Endothelial cell (in vitro differentiated cells): Measurements from ENCODE around the gene SIGLEC7. TPM values are rescaled to one million over a fixed set of nuclear protein-coding genes. Genes with fewer than 3 reads are reported as not detected.

Source experiments
- DNase-seq: peaks from one replicate; pipeline ENCODE4 v3.0.0; 2021; ENCODE audit warnings: low spot score
- H3K27ac Mint-ChIP-seq: one replicate; pipeline ENCODE4 v1.8.0; 2021; ENCODE audit warnings: mixed read lengths, inconsistent platforms; ENCODE audit not compliant: unreplicated experiment
- H3K27me3 Mint-ChIP-seq: one replicate; pipeline ENCODE4 v1.8.0; 2021; ENCODE audit warnings: mild to moderate bottlenecking, moderate library complexity, mixed read lengths, inconsistent platforms; ENCODE audit not compliant: unreplicated experiment
- H3K36me3 Mint-ChIP-seq: one replicate; pipeline ENCODE4 v1.8.0; 2021; ENCODE audit warnings: mild to moderate bottlenecking, low read depth, mixed read lengths, inconsistent platforms; ENCODE audit not compliant: unreplicated experiment
- H3K4me1 Mint-ChIP-seq: one replicate; pipeline ENCODE4 v1.8.0; 2021; ENCODE audit warnings: mild to moderate bottlenecking, mixed read lengths, inconsistent platforms; ENCODE audit not compliant: unreplicated experiment
- H3K4me3 Mint-ChIP-seq: one replicate; pipeline ENCODE4 v1.8.0; 2021; ENCODE audit warnings: mild to moderate bottlenecking, mixed read lengths, inconsistent platforms; ENCODE audit not compliant: unreplicated experiment
- H3K9me3 Mint-ChIP-seq: one replicate; pipeline ENCODE4 v1.8.0; 2021; ENCODE audit warnings: mixed read lengths, inconsistent platforms; ENCODE audit not compliant: unreplicated experiment
- CTCF ChIP-seq: fragments of 200-600 bp; sonication (generic); IDR thresholded peaks from one replicate; pipeline ENCODE4 v1.5.0; 2021; ENCODE audit warnings: antibody characterized with exemption; ENCODE audit not compliant: unreplicated experiment
- total RNA-seq: library from RNA; stranded (reverse); fragmentation: NEBNext Ultra II Directional; extraction: Animal tissue kit (Norgen Biotek cat#: 25700); gene quantifications from one replicate; pipeline ENCODE4 v1.2.1, GENCODE V29; 2021; ENCODE audit not compliant: unreplicated experiment

The SIGLEC7 gene
- total RNA-seq, 1 donor from 2014 or later, result not detected

DNA sequence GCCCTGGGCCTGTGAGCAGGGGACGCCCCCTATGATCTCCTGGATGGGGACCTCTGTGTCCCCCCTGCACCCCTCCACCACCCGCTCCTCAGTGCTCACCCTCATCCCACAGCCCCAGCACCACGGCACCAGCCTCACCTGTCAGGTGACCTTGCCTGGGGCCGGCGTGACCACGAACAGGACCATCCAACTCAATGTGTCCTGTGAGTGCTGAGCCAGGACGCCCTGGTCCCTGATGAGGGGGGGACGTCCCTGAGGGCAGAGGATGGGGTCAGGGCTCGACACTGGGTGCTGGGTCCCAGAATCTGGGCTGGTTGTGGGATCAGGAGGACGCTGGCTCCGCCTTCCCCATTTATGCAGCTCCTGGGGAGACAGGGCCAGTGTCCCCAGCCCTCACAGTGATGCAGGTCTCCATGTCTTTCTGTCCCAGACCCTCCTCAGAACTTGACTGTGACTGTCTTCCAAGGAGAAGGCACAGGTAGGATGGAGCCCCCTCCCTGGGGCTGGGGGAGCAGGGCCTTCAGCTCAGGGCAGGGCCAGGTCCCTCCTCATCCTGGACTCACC lies 2.5 kb downstream of the SIGLEC7 start:
- no peaks in the 10 kb centered on the region for H3K9me3 Mint-ChIP-seq
- no peak overlapping the region for H3K4me3 Mint-ChIP-seq
- no peaks in the 10 kb centered on the region for H3K4me1 Mint-ChIP-seq
- H3K27me3 Mint-ChIP-seq, result peaks cover 8% of the 10 kb centered on the region
- no peak for DNase-seq
- no peak for TF ChIP-seq CTCF
- H3K27ac Mint-ChIP-seq, result no peak overlapping the region
- no peaks in the 10 kb centered on the region for H3K36me3 Mint-ChIP-seq

- Mint-ChIP-seq H3K27me3 (peaks cover 8% of the 10 kb centered on the region), H3K36me3 (peaks cover 5% of the 10 kb centered on the region), H3K4me1 (peaks cover 8% of the 10 kb centered on the region), H3K9me3 (no peaks in the 10 kb centered on the region), H3K27ac (no peak overlapping the region), H3K4me3 (no peak overlapping the region)
- TF ChIP-seq CTCF, result no peak
- no peak for DNase-seq
Observed at GRCh38 chr19:51145916-51146493, 3.9 kb downstream of the SIGLEC7 start.

DNA sequence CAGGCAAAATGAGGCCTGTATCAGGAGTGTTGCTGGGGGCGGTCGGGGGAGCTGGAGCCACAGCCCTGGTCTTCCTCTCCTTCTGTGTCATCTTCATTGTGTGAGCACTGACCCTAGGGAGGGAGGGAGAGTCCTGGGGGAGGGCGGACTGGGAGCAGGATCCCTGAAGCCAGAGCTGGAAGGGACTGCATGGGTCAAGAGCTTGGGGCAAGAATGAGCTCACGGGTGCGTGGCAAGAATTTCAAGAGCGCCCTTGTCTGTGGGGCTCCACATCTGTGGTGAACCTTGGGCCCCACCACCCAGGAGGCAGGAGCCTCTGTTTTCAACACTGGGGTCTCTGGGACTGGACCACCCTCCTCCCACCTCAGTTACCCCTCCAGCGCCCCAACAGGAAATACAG lies 4.7 kb downstream of the SIGLEC7 start:
- H3K9me3 Mint-ChIP-seq, result no peaks in the 10 kb centered on the region
- DNase-seq, result no peak
- H3K4me1 Mint-ChIP-seq, result peaks cover 13% of the 10 kb centered on the region
- TF ChIP-seq CTCF, result no peak
- H3K36me3 Mint-ChIP-seq, result peaks cover 5% of the 10 kb centered on the region
- no peak overlapping the region for H3K4me3 Mint-ChIP-seq
- H3K27ac Mint-ChIP-seq, result no peak overlapping the region
- peaks cover 8% of the 10 kb centered on the region for H3K27me3 Mint-ChIP-seq

- no peak for TF ChIP-seq CTCF
- Mint-ChIP-seq H3K36me3 (peaks cover 10% of the 10 kb centered on the region), H3K9me3 (no peaks in the 10 kb centered on the region), H3K4me1 (peaks cover 13% of the 10 kb centered on the region), H3K4me3 (no peak overlapping the region), H3K27ac (no peak overlapping the region), H3K27me3 (peaks cover 9% of the 10 kb centered on the region)
- DNase-seq, result no peak
Observed at GRCh38 chr19:51147663-51148062, 5.6 kb downstream of the SIGLEC7 start.

GRCh38 chr19:51148580-51148979 lies 6.5 kb downstream of the SIGLEC7 start:
- Mint-ChIP-seq H3K9me3 (no peaks in the 10 kb centered on the region), H3K4me3 (no peak overlapping the region), H3K36me3 (peaks cover 10% of the 10 kb centered on the region), H3K4me1 (peaks cover 13% of the 10 kb centered on the region), H3K27me3 (peaks cover 10% of the 10 kb centered on the region), H3K27ac (no peak overlapping the region)
- no peak for DNase-seq
- no peak for TF ChIP-seq CTCF
